Adrenal gland (tissue), 12 donors: ENCODE data around the gene BMP4. TPM values are rescaled to one million over a fixed set of nuclear protein-coding genes. Genes with fewer than 3 reads are reported as not detected.

ENCODE experiments used
- DNase-seq, 7 donors: peaks; one replicate each; pipeline ENCODE4 v3.0.0-alpha.2; 2019 to 2020
- H3K27ac ChIP-seq, 5 donors: fragments of 200-600 bp; sonication (generic) in 4 of 5; 1 replicate in 3 of 5; 2 replicates in 2 of 5; pipeline versions ENCODE4 v1.5.1 to v1.8.0; 2016 to 2020; ENCODE audit warnings: mild to moderate bottlenecking in 1 of 5
- H3K27me3 ChIP-seq: fragments of 200-600 bp; 2 replicates; pipeline ENCODE4 v1.8.0; 2021
- H3K36me3 ChIP-seq, 2 donors: fragments of 200-600 bp; replicated peaks in 1 of 2; 1 replicate in 1 of 2; 2 replicates in 1 of 2; pipeline versions ENCODE4 v1.5.1 to v1.8.0; 2018 to 2022
- H3K4me1 ChIP-seq, 2 donors: fragments of 200-600 bp; replicated peaks in 1 of 2; 1 replicate in 1 of 2; 2 replicates in 1 of 2; pipeline versions ENCODE4 v1.5.1 to v1.8.0; 2018 to 2021
- H3K4me3 ChIP-seq, 4 donors: fragments of 200-600 bp; sonication (generic) in 3 of 4; one replicate each; pipeline ENCODE4 v1.5.1; 2016 to 2018
- H3K9me3 ChIP-seq, 3 donors: fragments of 200-600 bp; sonication (generic) in 1 of 3; replicated peaks in 1 of 3; 1 replicate in 2 of 3; 2 replicates in 1 of 3; pipeline versions ENCODE4 v1.5.1 to v1.8.0; 2016 to 2021
- CTCF ChIP-seq, 6 experiments: fragments of 450-650 bp in 4 of 6; fragments of 200-600 bp in 2 of 6; sonication (generic) in 1 of 6; IDR thresholded peaks; 1 replicate in 5 of 6; 2 replicates in 1 of 6; pipeline versions ENCODE4 v1.5.1 to v1.8.0; 2016 to 2021; ENCODE audit warnings: antibody characterized with exemption in 6 of 6, mild to moderate bottlenecking in 2 of 6, moderate library complexity in 1 of 6
- POLR2A ChIP-seq, 2 donors: fragments of 450-650 bp; IDR thresholded peaks; one replicate each; pipeline ENCODE4 v1.6.1; 2017; ENCODE audit warnings: antibody characterized with exemption in 2 of 2, mild to moderate bottlenecking in 2 of 2, moderate library complexity in 1 of 2
- WGBS, 4 donors: extraction: QIAGEN DNeasy Blood & Tissue Kit in 2 of 4; methylation state at CpG; one replicate each; pipeline versions ENCODE4 v1.1.5 to v1.1.7; 2013 to 2017; 5-methylcytosine and 5-hydroxymethylcytosine counted together
- intact Hi-C, 2 donors: fragments of 100-400 bp; cut with DNase I; formaldehyde crosslinking; loops; one replicate each; pipeline versions ENCODE4 v1.14.1 to v1.15.0; 2022 to 2023
- polyA plus RNA-seq, 3 donors: library from polyadenylated mRNA; stranded (reverse); fragments of 200-250 nt in 2 of 3; fragments of 350-450 nt in 1 of 3; fragmentation: Illumina TruSeq in 1 of 3; extraction: RNeasy Lipid Tissue Mini Kit (QIAGEN cat#74804) in 1 of 3; gene quantifications; one replicate each; pipeline ENCODE4 v1.2.3, GENCODE V29; 2013 to 2014
- total RNA-seq, 9 donors: library from RNA; depleted of rRNA in 4 of 9; stranded (reverse); fragments of >200 nt in 4 of 9; fragments of 120-200 nt in 1 of 9; fragmentation: NEBNext Ultra II Directional in 1 of 9; extraction: Animal tissue kit (Norgen Biotek cat#: 25700) in 1 of 9; gene quantifications; one replicate each; pipeline versions ENCODE4 v1.1.0 to v1.2.4, GENCODE V29; 2013 to 2023
- donor health status: healthy with polysubstance abuse.
- donor health status: Bipolar disorder and iron deficiency.
- donor health status: DM: yes; HTN: yes; CAD: no.
- donor health status: DM: no; HTN: no; CAD: no.
- donor health status: DM: no; HTN: no; CAD: no.
- donor health status: DM: yes; HTN: yes; CAD: no.

BMP4 gene
- total and polyA plus RNA-seq, 12 donors = 2.2 to 37.0 (median 19.4) TPM

DNA sequence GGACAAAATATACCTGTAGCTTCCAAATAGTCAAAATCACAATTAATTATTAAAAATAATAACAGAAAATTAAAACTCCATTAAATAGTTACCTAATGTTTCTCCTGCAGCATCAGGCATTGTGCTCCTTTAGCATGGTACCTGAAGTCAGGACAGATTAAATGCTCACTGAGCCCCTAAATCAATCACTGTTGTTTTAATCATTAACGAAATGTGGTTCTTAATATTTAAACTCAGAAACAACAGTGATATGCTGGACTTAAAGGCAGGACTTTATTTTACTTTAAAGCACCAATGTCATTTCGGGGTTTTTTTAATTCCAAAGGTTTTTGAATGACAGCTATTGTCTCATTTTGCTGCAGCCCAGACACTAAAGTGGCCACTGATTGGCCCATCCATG is 2.0 kb upstream of the BMP4 start:
- H3K36me3 ChIP-seq = no peaks in the 10 kb centered on the region
- H3K4me1 ChIP-seq = peaks cover 18 to 23% of the 10 kb centered on the region in 2 donors
- H3K27ac ChIP-seq = no peak overlapping the region
- intact Hi-C loops = loop anchor here in 1 of 2 donors (10.0 kb wide), 1 partner anchor 216 kb away; no protein-coding TSS in a partner anchor
- TF ChIP-seq CTCF (IDR thresholded peaks at IDR 0.05) (no peak), POLR2A (IDR thresholded peaks at IDR 0.05) (no peak)
- H3K4me3 ChIP-seq = no peak overlapping the region
- no peak for DNase-seq
- H3K27me3 ChIP-seq = peaks cover 11% of the 10 kb centered on the region
- 88 to 94% (median 92%) methylated on average over 2 of the region's 2 CpGs for WGBS, 4 donors
- H3K9me3 ChIP-seq = no peaks in the 10 kb centered on the region

DNA sequence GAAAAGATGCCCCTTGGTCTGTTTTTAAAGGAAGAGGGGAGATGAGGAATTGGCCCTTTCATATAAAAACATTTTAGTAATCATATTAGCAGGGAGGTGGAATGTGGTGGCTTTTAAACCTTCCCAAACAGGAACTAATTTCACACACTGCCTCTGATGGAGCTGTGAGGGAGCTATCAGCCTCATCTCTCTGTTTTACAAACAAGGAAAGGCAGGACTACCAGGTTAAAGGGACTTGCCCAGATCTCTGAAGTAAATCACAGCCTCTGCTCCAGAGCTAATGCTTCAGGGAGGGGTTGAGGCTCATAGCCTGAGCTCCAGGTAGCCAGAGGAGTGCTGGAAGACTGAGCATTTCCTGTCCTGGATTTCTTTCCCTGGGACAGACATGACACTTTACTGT is 1.1 kb upstream of the BMP4 start:
- no peaks in the 10 kb centered on the region for H3K9me3 ChIP-seq
- TF ChIP-seq POLR2A (IDR thresholded peaks at IDR 0.05) (no peak), CTCF (IDR thresholded peaks at IDR 0.05) (no peak)
- intact Hi-C loops = loop anchor here in 1 of 2 donors (10.0 kb wide), 1 partner anchor 217 kb away; no protein-coding TSS in a partner anchor
- H3K4me1 ChIP-seq = peaks cover 18 to 20% of the 10 kb centered on the region in 2 donors
- H3K36me3 ChIP-seq = no peaks in the 10 kb centered on the region
- H3K4me3 ChIP-seq = no peak overlapping the region
- peaks cover 11% of the 10 kb centered on the region for H3K27me3 ChIP-seq
- no peak overlapping the region for H3K27ac ChIP-seq
- DNase-seq = no peak

DNA sequence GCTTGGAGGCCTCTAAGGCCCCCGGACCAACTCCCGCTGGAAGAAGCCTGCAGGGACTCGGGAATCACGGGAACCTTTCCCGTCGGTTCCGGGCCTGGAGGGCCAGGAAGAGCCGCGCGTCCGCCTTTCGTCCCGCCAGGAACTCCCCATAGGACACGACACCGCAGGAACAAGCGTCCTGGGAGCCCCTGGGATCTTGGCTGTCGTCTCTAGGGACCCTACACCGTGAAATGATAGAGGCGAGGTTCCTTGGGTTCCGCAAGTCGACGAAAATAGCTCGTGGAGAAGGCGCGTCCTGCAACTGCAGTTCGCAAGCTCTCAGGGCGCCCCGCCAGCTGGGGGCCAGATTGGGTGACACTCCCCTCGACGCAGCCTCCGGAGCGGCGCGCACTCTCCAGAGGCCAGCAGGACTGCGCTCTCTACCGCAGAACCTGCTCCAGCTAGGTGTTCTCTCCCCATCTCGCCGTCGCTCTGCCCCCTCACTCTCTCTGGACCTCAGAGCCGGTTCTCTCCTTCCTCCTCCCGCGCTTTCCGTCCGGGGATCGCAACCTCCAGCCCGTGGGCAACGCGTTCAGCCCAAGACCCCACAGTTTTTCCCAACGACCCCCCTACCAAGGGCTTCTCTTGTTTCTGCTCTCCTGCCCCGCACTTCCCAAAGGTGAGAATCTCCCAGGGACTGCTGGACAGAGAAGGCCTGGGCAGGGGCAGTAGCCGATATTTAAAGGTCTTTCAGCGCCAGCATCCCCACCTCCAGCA is 776 bp downstream of the BMP4 start:
- DNase-seq = peak in 6 of 7 donors; percentile 44 to 76 (median 66)
- H3K27me3 ChIP-seq = peaks cover 4% of the 10 kb centered on the region
- intact Hi-C loops = loop anchor here in 1 of 2 donors (10.0 kb wide), 1 partner anchor 219 kb away; no protein-coding TSS in a partner anchor

More for the DNA sequence above, 776 bp downstream of the BMP4 start:
- Histone ChIP-seq H3K4me3 (peak overlapping the region in 2 of 4 donors; percentile 69 to 76), H3K36me3 (peaks cover 0 to 3% of the 10 kb centered on the region in 2 donors), H3K9me3 (no peaks in the 10 kb centered on the region), H3K4me1 (peaks cover 26 to 30% of the 10 kb centered on the region in 2 donors), H3K27ac (peak overlapping the region in 3 of 5 donors; percentile 80 to 90 (median 87))
- WGBS, 4 donors = 1 to 4% (median 3%) methylated on average over 28 to 52 of the region's 52 CpGs
- TF ChIP-seq POLR2A (IDR thresholded peaks at IDR 0.05) (peak in 1 of 2 donors; percentile 41), CTCF (IDR thresholded peaks at IDR 0.05) (peak in 1 of 6 experiments; percentile 5)
